Activated gamma-delta T cell (primary cell): ENCODE data around the gene ACTL10.

Experiments
- DNase-seq: peaks from one replicate; lab custom pipeline; 2025; lab: John Stamatoyannopoulos, UW

Gene ACTL10

GRCh38 chr20:33649201-33649681 is 17.5 kb upstream of the ACTL10 start:
- DNase-seq = no peak

- DNase-seq = no peak
These were observed 16.5 kb upstream of the ACTL10 start for GRCh38 chr20:33650111-33650752.

GRCh38 chr20:33650753-33651561 is 15.8 kb upstream of the ACTL10 start:
- DNase-seq = no peak

GRCh38 chr20:33651562-33652048 is 15.1 kb upstream of the ACTL10 start:
- DNase-seq = no peak

- DNase-seq = no peak
These were observed 13.4 kb upstream of the ACTL10 start for GRCh38 chr20:33653218-33653899.

GRCh38 chr20:33653900-33654596 is 12.7 kb upstream of the ACTL10 start:
- no peak for DNase-seq

GRCh38 chr20:33654680-33655161 is 12.0 kb upstream of the ACTL10 start:
- DNase-seq = no peak

- no peak for DNase-seq
These were observed 11.6 kb upstream of the ACTL10 start for GRCh38 chr20:33655164-33655563.

GRCh38 chr20:33656010-33656782 is 10.5 kb upstream of the ACTL10 start:
- no peak for DNase-seq

GRCh38 chr20:33656783-33657703 is 9.7 kb upstream of the ACTL10 start:
- DNase-seq = no peak

- no peak for DNase-seq
These were observed 9.0 kb upstream of the ACTL10 start for GRCh38 chr20:33657704-33658095.

GRCh38 chr20:33658510-33658909 is 8.2 kb upstream of the ACTL10 start:
- DNase-seq = no peak

GRCh38 chr20:33658929-33659328 is 7.8 kb upstream of the ACTL10 start:
- no peak for DNase-seq

- no peak for DNase-seq
These were observed 7.3 kb upstream of the ACTL10 start for GRCh38 chr20:33659341-33660034.

- no peak for DNase-seq
These were observed 6.6 kb upstream of the ACTL10 start for GRCh38 chr20:33660035-33660684.

- DNase-seq = no peak
These were observed 6.1 kb upstream of the ACTL10 start for GRCh38 chr20:33660685-33661058.

- no peak for DNase-seq
These were observed 4.6 kb upstream of the ACTL10 start, which contains the start of gene C20orf144 for GRCh38 chr20:33662172-33662571. Gene C20orf144 (plus strand): TSS chr20:33662327. CDS start chr20:33662346, 19 bp downstream.
